ENCODE data around the gene NAV2. TPM values are rescaled to one million over a fixed set of nuclear protein-coding genes. Genes with fewer than 3 reads are reported as not detected.
A peak's percentile ranks its signal among the peaks of the same experiment; 100 is the strongest.

The NAV2 gene
- total and polyA plus RNA-seq, 5 donors: 4.4 to 12.9 (median 8.6) TPM

- intact Hi-C loops (cut with DNase I): no loop called here
- no peaks in the 10 kb centered on the region for H3K9me3 ChIP-seq (ENCODE audit: control insufficient read depth, low read length)
- 95% methylated on average over 1 of the region's 1 CpG for WGBS
- DNase-seq (no peak), ATAC-seq (no peak)
- no peak overlapping the region for H3K4me3 ChIP-seq (ENCODE audit: low read length)
- peaks cover 7% of the 10 kb centered on the region for H3K27me3 ChIP-seq (ENCODE audit: control insufficient read depth, insufficient read depth)
- no peak overlapping the region for H3K27ac ChIP-seq (ENCODE audit: low read length)
- H3K4me1 ChIP-seq (ENCODE audit: control insufficient read depth, insufficient read depth, low read length): no peaks in the 10 kb centered on the region
These were observed 441.7 kb downstream of the NAV2 start for GRCh38 chr11:20154381-20154780.

GRCh38 chr11:20155683-20156279, 443.1 kb downstream of the NAV2 start:
- 6% methylated on average over 19 of the region's 19 CpGs for WGBS
- no peaks in the 10 kb centered on the region for H3K4me1 ChIP-seq (ENCODE audit: control insufficient read depth, insufficient read depth, low read length)
- peaks cover 9% of the 10 kb centered on the region for H3K27me3 ChIP-seq (ENCODE audit: control insufficient read depth, insufficient read depth)
- no peak overlapping the region for H3K27ac ChIP-seq (ENCODE audit: low read length)
- no peak for ATAC-seq
- no peak overlapping the region for H3K4me3 ChIP-seq (ENCODE audit: low read length)
- H3K9me3 ChIP-seq (ENCODE audit: control insufficient read depth, low read length): no peaks in the 10 kb centered on the region
- intact Hi-C loops (cut with DNase I): no loop called here
- DNase-seq: no peak

GRCh38 chr11:20156280-20156875, 443.7 kb downstream of the NAV2 start:
- 3% methylated on average over 51 of the region's 51 CpGs for WGBS
- Histone ChIP-seq H3K9me3 (ENCODE audit: control insufficient read depth, low read length) (no peaks in the 10 kb centered on the region), H3K27ac (ENCODE audit: low read length) (no peak overlapping the region), H3K4me1 (ENCODE audit: control insufficient read depth, insufficient read depth, low read length) (no peaks in the 10 kb centered on the region), H3K27me3 (ENCODE audit: control insufficient read depth, insufficient read depth) (peaks cover 9% of the 10 kb centered on the region), H3K4me3 (ENCODE audit: low read length) (peak overlapping the region; percentile 19)
- DNase-seq (no peak), ATAC-seq (no peak)
- intact Hi-C loops (cut with DNase I): no loop called here

GRCh38 chr11:20156876-20157613, 444.4 kb downstream of the NAV2 start:
- intact Hi-C loops (cut with DNase I): no loop called here
- peaks cover 9% of the 10 kb centered on the region for H3K27me3 ChIP-seq (ENCODE audit: control insufficient read depth, insufficient read depth)
- peak overlapping the region; percentile 19 for H3K4me3 ChIP-seq (ENCODE audit: low read length)
- no peak overlapping the region for H3K27ac ChIP-seq (ENCODE audit: low read length)
- no peaks in the 10 kb centered on the region for H3K9me3 ChIP-seq (ENCODE audit: control insufficient read depth, low read length)
- ATAC-seq: no peak
- WGBS: 2% methylated on average over 45 of the region's 45 CpGs
- no peaks in the 10 kb centered on the region for H3K4me1 ChIP-seq (ENCODE audit: control insufficient read depth, insufficient read depth, low read length)
- DNase-seq: peak in 1 of 3 donors; percentile 37

GRCh38 chr11:20157728-20158127, 445.1 kb downstream of the NAV2 start:
- no peaks in the 10 kb centered on the region for H3K4me1 ChIP-seq (ENCODE audit: control insufficient read depth, insufficient read depth, low read length)
- ATAC-seq: no peak
- no peak overlapping the region for H3K4me3 ChIP-seq (ENCODE audit: low read length)
- H3K9me3 ChIP-seq (ENCODE audit: control insufficient read depth, low read length): no peaks in the 10 kb centered on the region
- H3K27me3 ChIP-seq (ENCODE audit: control insufficient read depth, insufficient read depth): peaks cover 9% of the 10 kb centered on the region
- H3K27ac ChIP-seq (ENCODE audit: low read length): no peak overlapping the region
- DNase-seq: no peak
- intact Hi-C loops (cut with DNase I): no loop called here
- WGBS: 4% methylated on average over 9 of the region's 9 CpGs

GRCh38 chr11:20158597-20159257, 446.1 kb downstream of the NAV2 start:
- peak; percentile 78 to 81 for ATAC-seq

GRCh38 chr11:20159466-20160381, 447.1 kb downstream of the NAV2 start:
- Histone ChIP-seq H3K4me3 (ENCODE audit: low read length) (no peak overlapping the region), H3K9me3 (ENCODE audit: control insufficient read depth, low read length) (no peaks in the 10 kb centered on the region), H3K27ac (ENCODE audit: low read length) (no peak overlapping the region), H3K27me3 (ENCODE audit: control insufficient read depth, insufficient read depth) (peaks cover 7% of the 10 kb centered on the region), H3K4me1 (ENCODE audit: control insufficient read depth, insufficient read depth, low read length) (peaks cover 4% of the 10 kb centered on the region)
- ATAC-seq: no peak
- intact Hi-C loops (cut with DNase I): no loop called here
- DNase-seq: peak in 1 of 3 donors; percentile 47
- 4% methylated on average over 64 of the region's 65 CpGs for WGBS

More at GRCh38 chr11:20158597-20159257, 446.1 kb downstream of the NAV2 start:
- H3K4me1 ChIP-seq (ENCODE audit: control insufficient read depth, insufficient read depth, low read length): peaks cover 4% of the 10 kb centered on the region
- H3K4me3 ChIP-seq (ENCODE audit: low read length): no peak overlapping the region
- WGBS: 4% methylated on average over 33 of the region's 33 CpGs
- H3K9me3 ChIP-seq (ENCODE audit: control insufficient read depth, low read length): no peaks in the 10 kb centered on the region
- peaks cover 8% of the 10 kb centered on the region for H3K27me3 ChIP-seq (ENCODE audit: control insufficient read depth, insufficient read depth)
- H3K27ac ChIP-seq (ENCODE audit: low read length): no peak overlapping the region
- intact Hi-C loops (cut with DNase I): no loop called here
- DNase-seq: peak; percentile 60 to 77 (median 75)

GRCh38 chr11:20160425-20161229, 448.0 kb downstream of the NAV2 start, which contains the start of gene DBX1:
DBX1 (minus strand) TSS chr11:20160475; CDS start chr11:20160324, 151 bp downstream.
- Histone ChIP-seq H3K4me1 (ENCODE audit: control insufficient read depth, insufficient read depth, low read length) (peaks cover 4% of the 10 kb centered on the region), H3K4me3 (ENCODE audit: low read length) (no peak within 1 kb of the TSS), H3K27me3 (ENCODE audit: control insufficient read depth, insufficient read depth) (peaks cover 5% of the 10 kb centered on the region), H3K27ac (ENCODE audit: low read length) (no peak within 1 kb of the TSS), H3K9me3 (ENCODE audit: control insufficient read depth, low read length) (no peaks in the 10 kb centered on the region)
- WGBS: 4% methylated on average over 30 of the region's 30 CpGs
- intact Hi-C loops (cut with DNase I): no loop called here
- no peak for DNase-seq
- ATAC-seq: no peak

- Histone ChIP-seq H3K9me3 (ENCODE audit: control insufficient read depth, low read length) (no peaks in the 10 kb centered on the region), H3K4me1 (ENCODE audit: control insufficient read depth, insufficient read depth, low read length) (peaks cover 4% of the 10 kb centered on the region), H3K27ac (ENCODE audit: low read length) (no peak overlapping the region), H3K4me3 (ENCODE audit: low read length) (no peak overlapping the region), H3K27me3 (ENCODE audit: control insufficient read depth, insufficient read depth) (peaks cover 5% of the 10 kb centered on the region)
- intact Hi-C loops (cut with DNase I): no loop called here
- ATAC-seq: no peak
- WGBS: 3% methylated on average over 29 of the region's 29 CpGs
- no peak for DNase-seq
These were observed 448.7 kb downstream of the NAV2 start for GRCh38 chr11:20161230-20161918.
